H1 (cell line): ENCODE data around the gene IKZF2. TPM values are rescaled to one million over a fixed set of nuclear protein-coding genes. Genes with fewer than 3 reads are reported as not detected.

Source experiments
- CTCF ChIA-PET: fragments of 300-600 bp; sonication (Branson Sonifier 250); formaldehyde crosslinking; loops from one replicate; lab custom pipeline; 2021; ENCODE audit not compliant: partially characterized antibody; lab: Charles Lee
- POLR2A ChIA-PET: fragments of 300-600 bp; sonication (Branson Sonifier 250); formaldehyde crosslinking; loops from one replicate; lab custom pipeline; 2021; ENCODE audit warnings: inconsistent platforms; ENCODE audit not compliant: partially characterized antibody; lab: Charles Lee
- DNase-seq, 2 experiments: peaks; one replicate each; pipeline versions ENCODE4 v3.0.0 to v3.0.0-alpha.2; 2010 to 2022; ENCODE audit warnings: low spot score in 2 of 2, low read depth in 1 of 2, mixed read lengths in 1 of 2
- FAIRE-seq: peaks from 2 replicates; lab custom pipeline; 2011; peaks lifted over from hg19 to GRCh38; lab: Jason Lieb, UNC
- H2AFZ ChIP-seq: 2 replicates; pipeline ENCODE4 v1.8.1; 2012; ENCODE audit warnings: low read length, inconsistent platforms
- H2AK5ac ChIP-seq: 2 replicates; pipeline ENCODE4 v1.6.1; 2013; ENCODE audit warnings: low read depth, low read length
- H2BK120ac ChIP-seq: replicated peaks from 2 replicates; pipeline ENCODE3; 2013; ENCODE audit warnings: low read depth, low read length, inconsistent platforms
- H2BK12ac ChIP-seq: 2 replicates; pipeline ENCODE4 v1.6.1; 2013; ENCODE audit warnings: low read depth, low read length
- H2BK15ac ChIP-seq: 2 replicates; pipeline ENCODE4 v1.6.1; 2013; ENCODE audit warnings: low read length
- H2BK20ac ChIP-seq: 2 replicates; pipeline ENCODE4 v1.6.1; 2013; ENCODE audit warnings: low read length
- H2BK5ac ChIP-seq: 2 replicates; pipeline ENCODE4 v1.6.1; 2013; ENCODE audit warnings: low read depth, low read length
- H3K14ac ChIP-seq: 2 replicates; pipeline ENCODE4 v1.6.1; 2013; ENCODE audit warnings: inconsistent platforms; ENCODE audit not compliant: insufficient read length
- H3K18ac ChIP-seq: 2 replicates; pipeline ENCODE4 v1.6.1; 2013; ENCODE audit warnings: low read length; ENCODE audit errors: extremely low read depth
- H3K23ac ChIP-seq: 2 replicates; pipeline ENCODE4 v1.6.1; 2013; ENCODE audit warnings: inconsistent platforms; ENCODE audit not compliant: insufficient read length
- H3K23me2 ChIP-seq: 2 replicates; pipeline ENCODE4 v1.6.1; 2013; ENCODE audit warnings: low read depth, low read length
- H3K27ac ChIP-seq: 2 replicates; pipeline ENCODE4 v1.6.1; 2011; ENCODE audit warnings: low read depth, low read length, inconsistent platforms
- H3K27me3 ChIP-seq, 4 experiments: replicated peaks in 1 of 4; 1 replicate in 1 of 4; 2 replicates in 3 of 4; pipeline versions ENCODE4 v1.6.1 to v1.8.1; 2011 to 2013; ENCODE audit warnings: low read length in 3 of 4, mild to moderate bottlenecking in 3 of 4, inconsistent platforms in 2 of 4, mixed read lengths in 2 of 4, moderate library complexity in 1 of 4; ENCODE audit not compliant: control insufficient read depth in 3 of 4, insufficient read depth in 3 of 4; ENCODE audit errors: extremely low read depth in 1 of 4
- H3K36me3 ChIP-seq, 4 experiments: 2 replicates each; pipeline versions ENCODE4 v1.6.1 to v1.8.1; 2011 to 2013; ENCODE audit warnings: mild to moderate bottlenecking in 4 of 4, low read length in 3 of 4, moderate library complexity in 2 of 4, control low read depth in 1 of 4, inconsistent platforms in 1 of 4; ENCODE audit not compliant: insufficient read depth in 4 of 4, control insufficient read depth in 2 of 4
- H3K4ac ChIP-seq: replicated peaks from 2 replicates; pipeline ENCODE3; 2013; ENCODE audit warnings: low read length, low read depth, mixed read lengths, inconsistent platforms; ENCODE audit not compliant: insufficient read length
- H3K4me1 ChIP-seq, 4 experiments: replicated peaks in 1 of 4; 1 replicate in 1 of 4; 2 replicates in 3 of 4; pipeline versions ENCODE4 v1.6.1 to v1.8.1; 2011 to 2013; ENCODE audit warnings: low read length in 3 of 4, inconsistent platforms in 2 of 4, mixed read lengths in 1 of 4; ENCODE audit not compliant: insufficient read depth in 4 of 4, control insufficient read depth in 3 of 4
- H3K4me2 ChIP-seq, 2 experiments: 2 replicates each; pipeline versions ENCODE4 v1.6.1 to v1.8.1; 2011 to 2013; ENCODE audit warnings: low read depth in 2 of 2, low read length in 2 of 2, control low read depth in 1 of 2, inconsistent platforms in 1 of 2, mild to moderate bottlenecking in 1 of 2; ENCODE audit not compliant: insufficient read depth in 1 of 2
- H3K4me3 ChIP-seq, 4 experiments: fragments of 200-600, 300-600 bp in 1 of 4; sonication (generic), shearing (Covaris generic), sonication (Bioruptor Twin) in 1 of 4; 2 replicates each; pipeline versions ENCODE4 v1.5.1 to v1.8.1; 2011 to 2016; ENCODE audit warnings: low read length in 4 of 4, low read depth in 3 of 4, control low read depth in 2 of 4, inconsistent platforms in 2 of 4, mild to moderate bottlenecking in 2 of 4, mixed read lengths in 1 of 4, moderate library complexity in 1 of 4; ENCODE audit not compliant: insufficient read depth in 2 of 4; ENCODE audit errors: extremely low read depth in 1 of 4
- H3K56ac ChIP-seq: replicated peaks from 2 replicates; pipeline ENCODE3; 2013; ENCODE audit warnings: low read depth, mild to moderate bottlenecking, mixed read lengths, low read length, inconsistent platforms; ENCODE audit not compliant: insufficient read length
- H3K79me1 ChIP-seq: 2 replicates; pipeline ENCODE4 v1.6.1; 2013; ENCODE audit warnings: low read depth, low read length, control low read depth
- H3K79me2 ChIP-seq, 2 experiments: 2 replicates each; pipeline versions ENCODE4 v1.6.1 to v1.8.1; 2012 to 2013; ENCODE audit warnings: low read length in 2 of 2, mild to moderate bottlenecking in 2 of 2, inconsistent platforms in 1 of 2; ENCODE audit not compliant: insufficient read depth in 2 of 2, control insufficient read depth in 1 of 2
- H3K9ac ChIP-seq, 4 experiments: replicated peaks in 1 of 4; 1 replicate in 1 of 4; 2 replicates in 3 of 4; pipeline versions ENCODE4 v1.6.1 to v1.8.1; 2011 to 2013; ENCODE audit warnings: low read depth in 3 of 4, low read length in 3 of 4, control low read depth in 2 of 4, mild to moderate bottlenecking in 2 of 4, moderate library complexity in 2 of 4, inconsistent platforms in 1 of 4; ENCODE audit errors: extremely low read depth in 1 of 4
- H3K9me3 ChIP-seq, 2 experiments: 2 replicates each; pipeline versions ENCODE4 v1.6.1 to v1.8.1; 2012 to 2013; ENCODE audit warnings: mild to moderate bottlenecking in 2 of 2, moderate library complexity in 2 of 2, control low read depth in 1 of 2, inconsistent platforms in 1 of 2, low read depth in 1 of 2, low read length in 1 of 2, mixed read lengths in 1 of 2; ENCODE audit not compliant: insufficient read depth in 2 of 2
- H4K20me1 ChIP-seq, 2 experiments: replicated peaks in 1 of 2; 2 replicates each; pipeline versions ENCODE3 to v1.8.1; 2011 to 2013; ENCODE audit warnings: inconsistent platforms in 2 of 2, low read length in 2 of 2, mild to moderate bottlenecking in 1 of 2; ENCODE audit not compliant: insufficient read depth in 2 of 2, control insufficient read depth in 1 of 2
- H4K5ac ChIP-seq: 2 replicates; pipeline ENCODE4 v1.6.1; 2013; ENCODE audit warnings: low read length, low read depth, mixed read lengths, inconsistent platforms; ENCODE audit not compliant: insufficient read length
- H4K8ac ChIP-seq: 2 replicates; pipeline ENCODE4 v1.8.0; 2013; ENCODE audit warnings: mild to moderate bottlenecking, moderate library complexity, low read length, inconsistent platforms; ENCODE audit not compliant: insufficient read depth; ENCODE audit errors: extremely low read depth
- H4K91ac ChIP-seq: replicated peaks from 2 replicates; pipeline ENCODE3; 2013; ENCODE audit warnings: low read length, mixed read lengths, inconsistent platforms; ENCODE audit not compliant: insufficient read length
- POU5F1 ChIP-seq: IDR thresholded peaks from 2 replicates; pipeline ENCODE4 v1.6.1; 2011; ENCODE audit warnings: low read depth, mild to moderate bottlenecking, low read length, moderate library complexity
- WGBS, 2 experiments: shearing (Covaris generic) in 1 of 2; methylation state at CpG; one replicate each; pipeline versions ENCODE4 v1.1.6 to v1.1.7; 2013 to 2015; ENCODE audit warnings: low lambda C conversion rate in 2 of 2, mixed read lengths in 2 of 2, inconsistent platforms in 1 of 2, low coverage in 1 of 2, missing lambda C conversion rate in 1 of 2; ENCODE audit not compliant: insufficient replicate concordance in 2 of 2, insufficient coverage in 1 of 2, insufficient read length in 1 of 2; ENCODE audit errors: extremely low coverage in 1 of 2, missing lambda C conversion rate in 1 of 2; 5-methylcytosine and 5-hydroxymethylcytosine counted together
- polyA plus RNA-seq, 7 experiments: library from polyadenylated mRNA; depleted of rRNA in 3 of 7; stranded (reverse) in 5 of 7; unstranded in 2 of 7; fragments of >200 nt in 5 of 7; fragments of 200-250 nt in 2 of 7; gene quantifications; 1 replicate in 5 of 7; 2 replicates in 1 of 7; 4 replicates in 1 of 7; pipeline versions ENCODE4 v1.2.1 to v1.2.3, GENCODE V29; 2011 to 2013; ENCODE audit warnings: missing spikeins in 2 of 7, mixed read lengths in 2 of 7
- total RNA-seq: library from RNA; stranded (reverse); fragmentation: NEBNext Ultra II Directional; extraction: Animal tissue kit (Norgen Biotek cat#: 25700); gene quantifications from 2 replicates; pipeline ENCODE4 v1.2.1, GENCODE V29; 2021

IKZF2 gene
- total and polyA plus RNA-seq, 2 of the 8 experiments (the other 6 are each of a cell fraction or from before 2014, with no cell fraction given): 1.7 to 4.4 TPM

GRCh38 chr2:213066443-213066743 lies 85.0 kb downstream of the IKZF2 start:
- H3K9ac ChIP-seq: peak overlapping the region in 1 of 4 experiments; percentile 34; a peak in 1 of 7 replicates
- DNase-seq (no peak), FAIRE-seq (no peak)
- H2BK15ac ChIP-seq: no peak overlapping the region
- H3K4me1 ChIP-seq: peaks cover 0 to 9% (median 5%) of the 10 kb centered on the region in 4 experiments; a peak in 4 of 7 replicates
- no peaks in the 10 kb centered on the region for H3K79me2 ChIP-seq
- H2AFZ ChIP-seq: no peak overlapping the region
- H2BK12ac ChIP-seq: no peak overlapping the region
- H3K9me3 ChIP-seq: no peaks in the 10 kb centered on the region
- H3K79me1 ChIP-seq: no peaks in the 10 kb centered on the region
- H3K23me2 ChIP-seq: no peaks in the 10 kb centered on the region
- no peak overlapping the region for H4K91ac ChIP-seq
- ChIA-PET POLR2A (no interaction called here), CTCF (no interaction called here)
- no peak overlapping the region for H3K4ac ChIP-seq
- no peak overlapping the region for H3K14ac ChIP-seq
- no peak overlapping the region for H2BK120ac ChIP-seq
- no peak overlapping the region for H3K56ac ChIP-seq
- no peaks in the 10 kb centered on the region for H4K20me1 ChIP-seq
- no peak overlapping the region for H3K4me3 ChIP-seq
- no peak overlapping the region for H2BK5ac ChIP-seq
- no peaks in the 10 kb centered on the region for H3K36me3 ChIP-seq
- H3K27ac ChIP-seq: no peak overlapping the region
- H2BK20ac ChIP-seq: no peak overlapping the region
- no peaks in the 10 kb centered on the region for H3K27me3 ChIP-seq
- no peak overlapping the region for H2AK5ac ChIP-seq
- H3K23ac ChIP-seq: no peak overlapping the region
- H4K8ac ChIP-seq: no peak overlapping the region
- no peak overlapping the region for H3K18ac ChIP-seq
- WGBS, 2 experiments: 68% methylated on average over 1 of the region's 1 CpG; no CpG with 5 or more reads in 1 of the 2 experiments
- no peak overlapping the region for H3K4me2 ChIP-seq
- no peak overlapping the region for H4K5ac ChIP-seq
- TF ChIP-seq POU5F1: no peak
